ENCODE results near the gene MGLL.

The MGLL gene

GRCh38 chr3:127673191-127674100, 148.9 kb downstream of the MGLL start:
- no peak for TF ChIP-seq GATA3 (IDR thresholded peaks at IDR 0.05; ENCODE audit: low read depth, low read length)
- TF ChIP-seq GATA2 (IDR thresholded peaks at IDR 0.05; ENCODE audit: low read depth, low read length) = no peak; the same call in 1 of the 2 replicates

- TF ChIP-seq GATA2 (IDR thresholded peaks at IDR 0.05; ENCODE audit: low read depth, low read length) (no peak), GATA3 (IDR thresholded peaks at IDR 0.05; ENCODE audit: low read depth, low read length) (no peak)
These were observed 149.7 kb downstream of the MGLL start, which contains the start of gene ABTB1 for GRCh38 chr3:127672429-127673190. TSS of gene ABTB1 (plus strand) at chr3:127672952. CDS start at chr3:127673026, 74 bp downstream.

GRCh38 chr3:127671523-127672428, 150.5 kb downstream of the MGLL start:
- TF ChIP-seq GATA2 (IDR thresholded peaks at IDR 0.05; ENCODE audit: low read depth, low read length) (no peak), GATA3 (IDR thresholded peaks at IDR 0.05; ENCODE audit: low read depth, low read length) (no peak)

GRCh38 chr3:127670761-127671522, 151.4 kb downstream of the MGLL start:
- TF ChIP-seq GATA3 (IDR thresholded peaks at IDR 0.05; ENCODE audit: low read depth, low read length) (no peak), GATA2 (IDR thresholded peaks at IDR 0.05; ENCODE audit: low read depth, low read length) (no peak)

- TF ChIP-seq GATA2 (IDR thresholded peaks at IDR 0.05; ENCODE audit: low read depth, low read length) (no peak), GATA3 (IDR thresholded peaks at IDR 0.05; ENCODE audit: low read depth, low read length) (no peak)
These were observed 152.1 kb downstream of the MGLL start for GRCh38 chr3:127670229-127670559.

GRCh38 chr3:127669541-127670228, 152.6 kb downstream of the MGLL start:
- TF ChIP-seq GATA3 (IDR thresholded peaks at IDR 0.05; ENCODE audit: low read depth, low read length) (no peak), GATA2 (IDR thresholded peaks at IDR 0.05; ENCODE audit: low read depth, low read length) (no peak)

- TF ChIP-seq GATA3 (IDR thresholded peaks at IDR 0.05; ENCODE audit: low read depth, low read length) = no peak
- TF ChIP-seq GATA2 (IDR thresholded peaks at IDR 0.05; ENCODE audit: low read depth, low read length) = no peak
These were observed 153.4 kb downstream of the MGLL start for GRCh38 chr3:127668906-127669305.

- no peak for TF ChIP-seq GATA3 (IDR thresholded peaks at IDR 0.05; ENCODE audit: low read depth, low read length)
- no peak for TF ChIP-seq GATA2 (IDR thresholded peaks at IDR 0.05; ENCODE audit: low read depth, low read length)
These were observed 155.1 kb downstream of the MGLL start for GRCh38 chr3:127667119-127667681.

- TF ChIP-seq GATA3 (IDR thresholded peaks at IDR 0.05; ENCODE audit: low read depth, low read length) = no peak
- no peak for TF ChIP-seq GATA2 (IDR thresholded peaks at IDR 0.05; ENCODE audit: low read depth, low read length)
These were observed 155.6 kb downstream of the MGLL start for GRCh38 chr3:127666676-127667075.

GRCh38 chr3:127665586-127665985, 156.7 kb downstream of the MGLL start:
- TF ChIP-seq GATA2 (IDR thresholded peaks at IDR 0.05; ENCODE audit: low read depth, low read length) (no peak), GATA3 (IDR thresholded peaks at IDR 0.05; ENCODE audit: low read depth, low read length) (no peak)

GRCh38 chr3:127665165-127665564, 157.2 kb downstream of the MGLL start:
- TF ChIP-seq GATA3 (IDR thresholded peaks at IDR 0.05; ENCODE audit: low read depth, low read length) (no peak), GATA2 (IDR thresholded peaks at IDR 0.05; ENCODE audit: low read depth, low read length) (no peak)

GRCh38 chr3:127663151-127663550, 159.2 kb downstream of the MGLL start:
- TF ChIP-seq GATA2 (IDR thresholded peaks at IDR 0.05; ENCODE audit: low read depth, low read length) (no peak), GATA3 (IDR thresholded peaks at IDR 0.05; ENCODE audit: low read depth, low read length) (no peak)
